GM10266 (cell line): ENCODE data around the gene DLGAP1.
A peak's percentile ranks its signal among the peaks of the same experiment; 100 is the strongest.
"Not testable (repeated sequence)": the region's sequence is repeated elsewhere in the genome, so short reads cannot be mapped to it uniquely, and the experiment has no call there.

Source experiments
- DNase-seq: peaks from one replicate; pipeline ENCODE4 v3.0.0; 2012; ENCODE audit errors: extremely low spot score
- CTCF ChIP-seq: IDR thresholded peaks from 2 replicates; pipeline ENCODE4 v1.5.1; 2012; ENCODE audit warnings: mild to moderate bottlenecking, low read depth; ENCODE audit not compliant: control insufficient read depth, insufficient read depth; ENCODE audit errors: missing control alignments

The DLGAP1 gene

DNA sequence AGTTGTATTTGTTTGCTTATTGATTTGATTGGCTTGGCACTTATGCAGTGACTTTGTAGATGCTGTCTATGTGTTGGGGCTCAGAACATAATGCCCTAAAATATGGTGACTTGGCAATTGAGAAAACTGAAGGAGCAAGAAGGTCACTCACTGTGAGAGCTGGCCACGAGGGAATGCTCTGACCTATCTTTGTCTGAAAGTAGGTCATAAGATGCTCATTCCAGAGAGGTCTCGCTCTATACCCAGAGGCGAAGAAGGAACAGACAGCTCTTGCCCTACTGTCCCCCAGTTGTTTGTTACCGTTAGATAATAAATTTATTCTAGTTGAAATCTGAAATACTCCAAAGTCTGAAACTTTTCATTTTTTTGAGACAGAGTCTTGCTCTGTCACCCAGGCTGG lies 846.6 kb downstream of the DLGAP1 start:
- no peak for TF ChIP-seq CTCF
- DNase-seq, result no peak

DNA sequence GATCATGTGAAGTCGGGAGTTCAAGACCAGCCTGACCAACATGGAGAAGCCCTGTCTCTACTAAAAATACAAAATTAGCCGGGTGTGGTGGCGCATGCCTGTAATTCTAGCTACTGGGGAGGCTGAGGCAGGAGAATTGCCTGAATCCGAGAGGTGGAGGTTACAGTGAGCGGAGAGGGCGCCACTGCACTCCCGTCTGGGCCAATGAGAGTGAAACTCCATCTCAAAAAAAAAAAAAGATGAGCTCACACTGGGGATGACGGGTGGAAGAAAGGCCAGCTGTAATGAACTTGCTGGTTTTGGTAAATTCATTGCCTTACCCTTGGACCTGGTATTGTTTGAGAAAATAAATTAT lies 847.0 kb downstream of the DLGAP1 start:
- DNase-seq, result not testable (repeated sequence)

- no peak for TF ChIP-seq CTCF
- no peak for DNase-seq
Observed at GRCh38 chr18:3607309-3608098, 847.6 kb downstream of the DLGAP1 start.

DNA sequence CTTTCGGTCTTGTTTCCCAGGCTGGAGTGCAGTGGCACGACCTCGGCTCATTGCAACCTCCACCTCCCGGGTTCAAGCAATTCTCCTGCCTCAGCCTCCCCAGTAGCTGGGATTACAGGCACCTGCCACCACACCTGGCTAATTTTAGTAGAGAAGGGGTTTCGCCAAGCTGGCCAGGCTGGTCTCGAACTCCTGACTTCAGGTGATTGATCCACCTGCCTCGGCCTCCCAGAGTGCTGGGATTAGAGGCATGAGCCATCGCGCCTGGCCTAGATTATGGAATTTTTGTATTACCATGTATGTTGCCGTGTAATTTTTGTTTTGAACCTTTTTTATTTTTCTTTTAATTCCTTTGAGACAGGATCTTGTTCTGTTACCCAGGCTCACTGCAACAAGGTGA lies 848.2 kb downstream of the DLGAP1 start:
- not testable (repeated sequence) for DNase-seq

DNA sequence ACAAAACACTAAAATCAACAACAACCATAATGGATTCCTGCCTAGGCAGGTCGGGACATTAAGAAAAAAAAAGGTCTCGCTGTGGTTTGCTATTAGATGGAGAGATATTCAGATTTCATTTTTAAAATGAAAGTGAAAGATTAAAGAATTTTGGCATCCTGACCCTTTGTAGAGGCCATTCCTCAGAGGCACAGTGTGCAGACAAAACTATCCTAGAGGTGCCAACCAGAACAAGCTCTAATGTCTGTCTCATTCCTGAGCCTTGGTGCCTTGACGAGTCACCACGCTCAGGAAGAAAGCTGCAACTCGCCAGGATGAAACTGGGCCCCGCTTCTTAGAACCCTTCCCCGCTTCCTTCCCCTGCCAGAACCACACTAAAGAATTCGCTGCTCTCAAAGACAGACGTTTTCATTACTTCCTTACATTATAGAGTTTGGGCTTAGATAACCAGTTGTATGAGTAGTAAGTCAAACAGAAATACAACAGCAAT lies 849.1 kb downstream of the DLGAP1 start:
- no peak for TF ChIP-seq CTCF
- no peak for DNase-seq

GRCh38 chr18:3605486-3605952 lies 849.6 kb downstream of the DLGAP1 start:
- TF ChIP-seq CTCF, result no peak
- DNase-seq, result no peak

- DNase-seq, result peak; percentile 53
- no peak for TF ChIP-seq CTCF
Observed at GRCh38 chr18:3604498-3605408, 850.4 kb downstream of the DLGAP1 start.

DNA sequence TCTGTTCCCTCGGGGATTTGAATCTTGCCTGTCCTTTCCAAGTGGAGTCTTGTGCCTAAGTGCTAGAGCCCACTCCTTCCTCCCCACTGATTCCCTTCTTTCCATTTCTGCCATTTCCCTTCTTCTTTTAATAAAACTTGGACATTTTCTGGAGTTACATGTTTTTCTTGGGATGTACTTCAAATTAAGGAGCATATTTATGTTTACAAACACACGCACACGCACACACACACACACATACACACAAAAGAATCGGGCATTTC lies 850.9 kb downstream of the DLGAP1 start:
- DNase-seq, result no peak
- no peak for TF ChIP-seq CTCF
